Natural killer cell (primary cell): ENCODE results near the gene TMEM98. TPM values are rescaled to one million over a fixed set of nuclear protein-coding genes. Genes with fewer than 3 reads are reported as not detected.

Source experiments
- ATAC-seq, 3 donors: fragments of 150-1000 bp in 2 of 3; fragments of 200-7000 bp in 1 of 3; cut with Tn5 transposase; 1 replicate in 1 of 3; 2 replicates in 2 of 3; pipeline ENCODE4 v1.10.0; 2021; ENCODE audit warnings: mild to moderate bottlenecking in 2 of 3, moderate library complexity in 2 of 3
- DNase-seq, 2 donors: peaks; one replicate each; pipeline versions ENCODE4 v3.0.0 to v3.0.0-alpha.2; 2013 to 2021; ENCODE audit warnings: mixed read lengths in 1 of 2
- H3K27ac ChIP-seq: one replicate; pipeline ENCODE4 v1.5.1; 2013; ENCODE audit warnings: mild to moderate bottlenecking, low read length
- H3K27me3 ChIP-seq: one replicate; pipeline ENCODE4 v1.6.1; 2013; ENCODE audit warnings: low read length; ENCODE audit not compliant: control insufficient read depth, insufficient read depth
- H3K36me3 ChIP-seq: one replicate; pipeline ENCODE4 v1.6.1; 2013; ENCODE audit warnings: low read length; ENCODE audit not compliant: control insufficient read depth, insufficient read depth
- H3K4me1 ChIP-seq: one replicate; pipeline ENCODE4 v1.6.1; 2013; ENCODE audit warnings: low read length; ENCODE audit not compliant: control insufficient read depth, insufficient read depth
- H3K4me3 ChIP-seq: one replicate; pipeline ENCODE4 v1.5.1; 2013; ENCODE audit warnings: low read length
- H3K9me3 ChIP-seq: one replicate; pipeline ENCODE4 v1.6.1; 2013; ENCODE audit warnings: low read length; ENCODE audit not compliant: control insufficient read depth, insufficient read depth
- H3K27ac Mint-ChIP-seq, 2 donors: one replicate each; pipeline ENCODE4 v1.8.0; 2022; ENCODE audit warnings: mild to moderate bottlenecking in 2 of 2, mixed read lengths in 2 of 2, moderate library complexity in 1 of 2
- H3K27me3 Mint-ChIP-seq, 2 donors: one replicate each; pipeline ENCODE4 v1.8.0; 2022; ENCODE audit warnings: low read depth in 2 of 2, mixed read lengths in 2 of 2
- H3K36me3 Mint-ChIP-seq: one replicate; pipeline ENCODE4 v1.8.0; 2022; ENCODE audit warnings: mixed read lengths
- H3K4me1 Mint-ChIP-seq, 2 donors: one replicate each; pipeline ENCODE4 v1.8.0; 2022; ENCODE audit warnings: mixed read lengths in 2 of 2
- H3K4me3 Mint-ChIP-seq: one replicate; pipeline ENCODE4 v1.8.0; 2022; ENCODE audit warnings: mild to moderate bottlenecking, moderate library complexity, mixed read lengths
- H3K9me3 Mint-ChIP-seq, 2 donors: one replicate each; pipeline ENCODE4 v1.8.0; 2022; ENCODE audit warnings: mixed read lengths in 2 of 2
- CTCF ChIP-seq: fragments of 200-600 bp; IDR thresholded peaks from one replicate; pipeline ENCODE4 v1.8.0; 2022; ENCODE audit warnings: antibody characterized with exemption
- WGBS: methylation state at CpG from one replicate; pipeline ENCODE4 v1.1.7; 2013; ENCODE audit warnings: missing lambda C conversion rate; ENCODE audit not compliant: insufficient coverage; 5-methylcytosine and 5-hydroxymethylcytosine counted together
- intact Hi-C: fragments of 100-400 bp; cut with micrococcal nuclease; formaldehyde crosslinking; loops from one replicate; pipeline ENCODE4 v1.14.2; 2022
- total RNA-seq, 4 donors: library from RNA; stranded (reverse); fragments of 120-200 nt in 1 of 4; gene quantifications; one replicate each; pipeline versions ENCODE4 v1.2.3 to v1.2.4, GENCODE V29; 2013 to 2022

The TMEM98 gene
- total RNA-seq, 3 donors from 2014 or later (not counting 1 experiment from before 2014, with no cell fraction given) = not detected

- no peak overlapping the region for H3K4me3 ChIP-seq
- Mint-ChIP-seq H3K9me3 (no peaks in the 10 kb centered on the region), H3K4me3 (no peak overlapping the region), H3K27ac (no peak overlapping the region), H3K4me1 (no peaks in the 10 kb centered on the region), H3K27me3 (peaks cover 8 to 28% of the 10 kb centered on the region in 2 donors), H3K36me3 (no peaks in the 10 kb centered on the region)
- no peaks in the 10 kb centered on the region for H3K36me3 ChIP-seq
- H3K27ac ChIP-seq = no peak overlapping the region
- no peaks in the 10 kb centered on the region for H3K9me3 ChIP-seq
- no peak for DNase-seq
- intact Hi-C loops = no loop called here
- H3K27me3 ChIP-seq = peaks cover 2% of the 10 kb centered on the region
- H3K4me1 ChIP-seq = no peaks in the 10 kb centered on the region
- no peak for ATAC-seq
- TF ChIP-seq CTCF = no peak
- WGBS = 91% methylated on average over 4 of the region's 4 CpGs
Measured at GRCh38 chr17:32894245-32894644, 33.7 kb upstream of the TMEM98 start.

GRCh38 chr17:32896647-32897258 lies 31.2 kb upstream of the TMEM98 start:
- H3K36me3 ChIP-seq = no peaks in the 10 kb centered on the region
- WGBS = 88% methylated on average over 1 of the region's 2 CpGs
- no peak for TF ChIP-seq CTCF
- peaks cover 10 to 35% of the 10 kb centered on the region in 2 donors for H3K27me3 Mint-ChIP-seq
- no peaks in the 10 kb centered on the region for H3K4me1 Mint-ChIP-seq
- no peaks in the 10 kb centered on the region for H3K9me3 Mint-ChIP-seq
- no peaks in the 10 kb centered on the region for H3K36me3 Mint-ChIP-seq
- DNase-seq (no peak), ATAC-seq (no peak)
- H3K4me3 ChIP-seq = no peak overlapping the region
- H3K9me3 ChIP-seq = no peaks in the 10 kb centered on the region
- H3K4me1 ChIP-seq = no peaks in the 10 kb centered on the region
- H3K27ac ChIP-seq = no peak overlapping the region
- H3K27ac Mint-ChIP-seq = no peak overlapping the region
- H3K4me3 Mint-ChIP-seq = no peak overlapping the region
- intact Hi-C loops = no loop called here
- peaks cover 2% of the 10 kb centered on the region for H3K27me3 ChIP-seq

GRCh38 chr17:32899236-32900013 lies 28.5 kb upstream of the TMEM98 start:
- Mint-ChIP-seq H3K4me1 (peaks cover 0 to 10% of the 10 kb centered on the region in 2 donors), H3K9me3 (no peaks in the 10 kb centered on the region), H3K36me3 (no peaks in the 10 kb centered on the region), H3K27me3 (peaks cover 10 to 40% of the 10 kb centered on the region in 2 donors), H3K4me3 (no peak overlapping the region), H3K27ac (no peak overlapping the region)
- intact Hi-C loops = no loop called here
- TF ChIP-seq CTCF = no peak
- Histone ChIP-seq H3K4me1 (no peaks in the 10 kb centered on the region), H3K36me3 (no peaks in the 10 kb centered on the region), H3K9me3 (no peaks in the 10 kb centered on the region), H3K4me3 (no peak overlapping the region), H3K27me3 (peaks cover 2% of the 10 kb centered on the region), H3K27ac (no peak overlapping the region)
- ATAC-seq (no peak), DNase-seq (no peak)
- no CpG with 5 or more reads among the region's 2 CpGs for WGBS
